GM18508 (cell line): ENCODE results near the gene OPHN1.
"Not testable (repeated sequence)": the region's sequence is repeated elsewhere in the genome, so short reads cannot be mapped to it uniquely, and the experiment has no call there.

ENCODE experiments used
- ATAC-seq: cut with Tn5 transposase; IDR thresholded peaks from one replicate; pipeline ENCODE4 v1.9.1; 2021; ENCODE audit warnings: moderate number of reproducible peaks; ENCODE audit not compliant: insufficient read depth, unreplicated experiment

Gene OPHN1

DNA sequence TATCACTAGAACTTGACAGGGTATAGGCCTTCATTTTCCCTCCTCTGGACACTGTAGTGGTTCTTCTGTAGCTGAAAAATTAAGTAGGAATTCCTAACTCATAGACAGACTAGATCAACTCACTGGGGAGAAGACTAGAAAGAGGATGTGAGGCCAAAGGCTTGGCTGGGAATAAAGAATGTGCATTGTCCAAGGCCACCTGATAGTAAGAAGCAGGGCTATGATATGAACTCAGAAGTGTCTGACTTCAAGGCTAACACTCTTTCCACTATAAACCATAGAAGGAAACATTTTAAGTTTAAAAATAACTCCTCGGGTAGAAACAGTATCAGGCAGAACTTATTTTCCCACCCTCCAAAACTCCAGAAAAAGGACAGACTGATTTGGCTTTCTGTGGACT lies 346.6 kb downstream of the OPHN1 start:
- no peak for ATAC-seq

DNA sequence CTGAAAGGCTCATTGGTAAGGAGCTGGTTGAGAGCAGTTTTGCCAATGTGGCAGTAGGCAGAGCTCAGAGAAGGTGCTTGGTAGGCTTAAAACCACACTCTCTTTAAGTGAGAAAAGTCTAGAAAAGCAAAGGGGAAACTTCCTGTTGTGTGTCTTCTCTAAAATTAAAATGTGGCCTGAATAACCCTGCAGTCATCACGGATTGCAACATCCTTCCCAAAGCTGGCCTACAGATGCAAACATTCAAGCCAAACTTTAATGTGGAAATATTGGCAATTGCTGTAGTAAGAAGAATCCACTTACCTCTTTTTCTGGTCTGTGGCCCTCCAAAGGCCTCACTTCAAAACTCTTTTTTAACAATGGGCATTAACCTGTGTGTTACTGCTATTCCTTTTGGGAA lies 348.5 kb downstream of the OPHN1 start:
- no peak for ATAC-seq

DNA sequence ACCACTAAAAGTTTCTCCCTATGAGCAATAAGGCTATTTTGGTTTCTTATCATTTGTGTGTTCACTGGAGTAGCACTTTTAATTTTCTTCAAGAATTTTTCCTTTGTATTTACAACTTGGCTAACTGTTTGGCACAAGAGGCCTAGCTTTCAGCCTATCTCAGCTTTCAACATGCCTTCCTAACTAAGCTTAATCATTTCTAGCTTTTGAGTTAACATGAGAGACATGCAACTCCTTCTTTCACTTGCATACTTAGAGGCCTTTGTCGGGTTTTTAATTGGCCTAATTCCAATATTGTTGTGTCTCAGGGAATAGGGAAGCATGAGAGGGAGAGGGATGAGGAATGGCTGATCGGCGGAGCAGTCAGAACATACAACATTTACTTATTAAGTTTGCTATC lies 349.8 kb downstream of the OPHN1 start:
- no peak for ATAC-seq

- no peak for ATAC-seq
Observed at GRCh38 chrX:68079961-68080360, 353.3 kb downstream of the OPHN1 start.

DNA sequence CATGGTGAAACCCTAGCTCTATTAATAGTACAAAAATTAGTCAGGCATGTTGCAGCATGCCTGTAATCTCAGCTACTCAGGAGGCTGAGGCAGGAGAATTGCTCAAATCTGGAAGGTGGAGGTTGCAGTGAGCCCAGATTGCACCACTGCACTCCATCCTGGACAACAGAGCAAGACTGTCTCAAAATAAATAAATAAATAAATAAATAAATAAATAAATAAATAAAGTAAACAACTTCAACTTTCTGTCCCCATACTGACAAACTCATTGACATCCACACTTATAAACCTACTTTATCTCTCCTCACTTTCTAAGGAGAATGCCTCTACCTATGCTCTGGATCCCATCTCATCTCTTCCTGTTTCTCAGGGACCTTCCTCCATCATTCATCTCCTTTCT lies 354.5 kb downstream of the OPHN1 start:
- not testable (repeated sequence) for ATAC-seq

DNA sequence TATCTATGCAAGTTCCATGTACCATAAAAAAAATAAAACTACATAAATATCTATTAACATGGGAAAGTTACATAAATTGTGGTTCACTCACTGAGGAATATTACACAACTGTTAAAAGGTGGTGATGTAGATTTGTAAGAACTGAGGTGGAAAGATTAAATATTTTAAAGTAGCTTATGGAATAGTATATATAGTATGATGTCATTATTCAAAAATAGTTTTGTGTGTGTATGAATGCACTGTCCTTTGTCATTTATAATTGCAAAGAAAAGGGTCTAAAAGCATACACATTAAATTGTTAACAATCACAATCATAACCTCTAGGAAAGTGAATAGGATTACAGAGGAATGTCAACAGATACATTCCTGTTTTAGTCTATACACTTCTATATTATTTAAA lies 355.9 kb downstream of the OPHN1 start:
- ATAC-seq: no peak

DNA sequence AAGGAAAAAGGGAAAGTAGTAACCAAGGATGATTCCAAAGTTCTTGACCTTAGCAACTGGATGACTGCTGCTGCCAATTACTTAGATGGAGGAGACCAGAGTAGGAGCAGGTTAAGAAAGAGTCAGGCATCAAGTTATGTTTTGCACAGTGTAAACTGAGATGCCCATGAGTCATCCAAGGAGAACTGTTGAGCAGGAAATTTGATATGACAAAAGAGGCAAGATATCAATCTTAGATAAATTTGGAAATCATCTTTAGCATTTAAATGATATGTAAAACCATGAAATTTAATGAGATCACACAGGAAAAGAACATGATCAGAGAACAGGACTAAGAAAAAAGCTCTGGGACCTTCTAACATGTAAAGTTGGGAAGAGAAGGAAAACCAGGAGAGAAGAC lies 361.3 kb downstream of the OPHN1 start:
- no peak for ATAC-seq

GRCh38 chrX:68070119-68070518 lies 363.2 kb downstream of the OPHN1 start:
- ATAC-seq: not testable (repeated sequence)

DNA sequence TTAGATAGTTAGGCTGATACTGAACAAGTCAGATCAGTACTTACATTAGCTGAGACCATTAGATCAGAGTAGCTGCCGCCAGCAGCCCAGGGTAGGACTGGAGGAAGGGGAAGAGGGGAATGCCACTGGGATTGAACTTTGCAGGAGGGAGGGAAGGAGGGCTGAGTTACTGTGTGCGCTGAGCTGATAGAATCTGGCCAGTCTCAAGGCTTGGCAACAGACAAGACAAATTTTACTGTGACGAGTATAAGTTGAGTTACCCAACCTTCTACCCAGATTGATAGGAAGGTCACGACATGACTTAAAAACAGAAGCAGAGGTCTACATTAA lies 372.1 kb downstream of the OPHN1 start:
- ATAC-seq: no peak

GRCh38 chrX:68060506-68061205 lies 372.6 kb downstream of the OPHN1 start:
- no peak for ATAC-seq

DNA sequence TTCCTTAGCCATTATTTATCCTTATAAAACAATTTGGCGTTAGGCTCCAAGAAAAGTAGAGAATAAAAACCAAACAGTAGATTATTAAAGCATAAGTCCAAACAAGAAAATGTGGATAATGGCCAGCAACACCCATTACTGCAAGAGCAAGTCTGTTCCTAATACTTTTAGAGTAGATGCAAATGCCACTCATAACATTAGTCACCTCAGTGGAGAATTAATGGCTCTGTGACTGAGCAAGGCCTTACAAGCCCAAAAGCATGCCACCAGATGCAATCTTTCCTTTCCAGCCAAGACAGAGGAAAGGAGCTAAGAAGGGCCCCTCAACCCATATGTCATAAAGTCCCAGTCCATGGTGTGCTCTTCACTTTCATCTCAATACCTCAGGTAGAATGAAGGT lies 373.8 kb downstream of the OPHN1 start:
- no peak for ATAC-seq

DNA sequence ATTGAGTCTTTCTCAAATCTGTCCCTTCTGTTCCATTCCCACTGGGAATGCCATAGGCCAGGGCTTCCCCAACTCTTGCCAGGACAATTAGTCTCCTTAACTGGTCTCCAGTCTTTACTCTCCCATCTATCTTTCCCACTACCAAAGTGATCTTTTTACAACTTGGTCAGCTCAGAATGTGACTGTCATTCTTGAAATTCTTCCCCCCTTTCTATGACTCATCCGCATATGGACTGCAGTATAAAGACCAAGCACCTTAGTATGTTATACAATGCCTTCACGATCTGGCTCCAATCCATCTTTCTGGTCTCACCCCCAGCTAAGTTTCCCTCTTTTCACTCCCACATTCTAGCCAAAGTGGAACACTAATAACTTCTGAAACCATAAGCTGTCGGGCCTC lies 383.8 kb downstream of the OPHN1 start:
- ATAC-seq: no peak

DNA sequence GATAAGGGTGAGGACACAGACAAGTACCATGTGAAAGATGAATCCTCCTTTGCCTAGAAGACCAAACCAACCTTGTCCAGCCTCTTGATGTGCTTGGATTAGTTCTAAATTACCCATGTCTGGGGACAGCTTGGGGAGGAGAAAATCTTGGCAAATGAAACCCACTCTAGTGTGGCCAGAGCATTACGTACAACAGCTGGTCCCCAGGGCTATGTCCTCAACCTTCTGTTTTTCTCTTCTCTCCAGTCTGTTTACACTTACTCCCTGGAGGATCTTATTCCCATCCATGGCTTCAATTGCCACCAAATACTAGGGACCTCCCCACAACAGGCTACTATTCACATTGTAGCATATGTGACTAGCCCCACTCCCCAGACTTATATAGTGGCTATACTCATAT lies 384.5 kb downstream of the OPHN1 start:
- ATAC-seq: no peak

DNA sequence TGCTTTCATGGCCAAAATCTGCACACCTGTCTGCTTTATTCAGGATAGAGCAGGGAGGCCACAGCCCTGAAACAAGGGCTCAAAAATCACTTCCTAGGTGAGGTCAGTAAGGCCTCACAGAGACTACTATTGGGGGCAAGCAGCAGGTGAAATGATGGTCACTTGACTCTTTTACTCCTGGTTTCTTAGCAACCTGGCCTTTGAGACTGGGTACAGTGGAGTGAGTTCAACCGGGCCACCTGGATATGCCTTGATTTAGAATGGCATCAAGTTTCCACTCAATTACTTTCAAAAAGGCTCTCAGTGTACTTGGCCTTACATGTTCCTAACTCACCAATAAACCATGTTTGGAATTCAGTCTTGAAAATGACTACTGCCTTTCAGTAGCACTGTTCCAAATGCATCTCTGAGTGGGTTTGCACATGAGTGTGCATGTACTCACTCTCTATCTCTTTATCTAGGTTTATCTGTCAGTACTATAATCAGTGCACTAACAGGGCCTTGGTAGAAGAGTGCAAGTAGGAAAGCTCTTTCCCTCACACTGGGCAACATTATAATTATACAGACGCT lies 388.2 kb downstream of the OPHN1 start:
- ATAC-seq: no peak

DNA sequence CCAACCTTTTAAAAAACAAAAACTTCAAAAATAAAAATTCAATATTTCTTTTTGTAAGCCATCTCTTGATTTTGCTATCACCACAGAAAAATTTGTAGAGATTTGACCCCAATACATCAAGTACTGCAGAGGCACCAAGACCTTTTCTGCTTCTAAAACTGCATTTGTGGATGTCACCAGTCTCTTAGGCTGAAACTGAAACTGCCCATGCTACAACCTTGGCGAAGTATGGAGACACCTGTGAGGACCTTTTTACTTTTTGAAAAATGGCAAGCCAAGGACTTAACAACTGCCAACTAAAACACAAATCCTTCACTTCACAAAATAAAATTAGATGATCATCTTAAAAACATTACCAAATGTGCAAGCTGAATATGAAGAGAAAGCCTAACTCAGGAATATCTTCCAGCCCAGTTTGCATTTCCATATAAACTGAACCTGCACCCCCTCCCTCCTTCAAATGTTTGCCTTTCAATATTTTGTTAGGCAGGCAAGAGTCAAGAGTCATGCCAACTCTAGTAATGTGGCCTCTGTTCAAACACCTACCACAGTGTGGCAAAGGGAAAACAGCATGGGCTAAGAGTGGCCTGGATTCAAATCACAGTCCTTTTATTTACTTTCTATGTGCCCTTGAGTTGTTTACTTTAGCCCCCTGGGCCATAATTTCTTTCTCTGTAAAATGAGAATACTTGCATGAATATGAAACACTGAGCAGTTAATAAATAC lies 389.4 kb downstream of the OPHN1 start:
- no peak for ATAC-seq

DNA sequence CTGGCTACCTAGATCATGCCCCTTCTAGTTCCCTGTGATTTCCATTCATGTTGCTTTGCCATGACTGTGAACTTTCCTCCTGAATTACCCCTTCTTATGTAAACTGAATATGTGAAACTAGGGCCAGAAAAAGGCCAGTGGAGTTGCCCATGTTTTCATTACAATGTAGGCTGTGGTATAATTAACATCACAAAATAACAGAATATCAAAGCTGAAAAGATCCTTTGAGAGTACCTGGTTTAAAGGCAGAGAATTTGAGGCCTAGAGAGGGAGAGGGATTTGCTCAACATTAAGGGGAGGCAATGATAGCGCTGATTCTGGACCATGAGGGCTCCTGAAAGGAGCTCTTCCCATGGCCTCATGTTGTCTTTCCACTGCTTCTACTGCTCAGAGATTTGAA lies 392.2 kb downstream of the OPHN1 start:
- no peak for ATAC-seq

- no peak for ATAC-seq
Observed at GRCh38 chrX:68018248-68019203, 414.8 kb downstream of the OPHN1 start.

DNA sequence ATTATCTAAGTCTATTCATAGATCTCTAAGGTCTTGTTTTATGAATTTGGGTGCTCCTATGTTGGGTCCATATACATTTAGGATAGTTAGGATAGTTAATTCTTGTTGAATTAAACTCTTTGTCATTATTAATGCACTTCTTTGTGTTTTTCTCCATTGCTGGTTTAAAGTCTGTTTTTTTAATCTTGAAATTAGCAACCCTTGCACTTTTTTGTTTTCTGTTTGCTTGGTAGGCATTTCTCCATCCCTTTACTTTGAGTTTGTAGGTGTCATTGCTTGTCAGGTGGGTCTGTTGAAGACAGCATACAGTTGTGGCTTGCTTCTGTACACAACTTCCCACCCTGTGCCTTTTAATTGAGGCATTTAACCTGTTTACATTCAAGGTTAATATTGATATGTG lies 434.8 kb downstream of the OPHN1 start:
- ATAC-seq: no peak
